GM18505 (cell line): ENCODE results near the gene KAZN.

Experiments used
- ATAC-seq: cut with Tn5 transposase; IDR thresholded peaks from one replicate; pipeline ENCODE4 v1.9.1; 2021; ENCODE audit not compliant: unreplicated experiment
- POLR2A ChIP-seq: IDR thresholded peaks from 4 replicates; pipeline ENCODE4 v1.6.1; 2011; ENCODE audit warnings: borderline replicate concordance; ENCODE audit not compliant: insufficient read depth, insufficient read length; ENCODE audit errors: extremely low read depth

The KAZN gene

GRCh38 chr1:15096293-15096692 is 497.8 kb downstream of the KAZN start:
- no peak for ATAC-seq
- no peak for TF ChIP-seq POLR2A

GRCh38 chr1:15098176-15099125 is 500.0 kb downstream of the KAZN start:
- no peak for TF ChIP-seq POLR2A
- ATAC-seq = no peak

GRCh38 chr1:15099441-15100120 is 501.1 kb downstream of the KAZN start:
- ATAC-seq = no peak

GRCh38 chr1:15100121-15100879 is 501.8 kb downstream of the KAZN start:
- TF ChIP-seq POLR2A = no peak
- no peak for ATAC-seq

More at GRCh38 chr1:15099441-15100120, 501.1 kb downstream of the KAZN start:
- TF ChIP-seq POLR2A = no peak

GRCh38 chr1:15100880-15101760 is 502.6 kb downstream of the KAZN start:
- ATAC-seq = no peak
- no peak for TF ChIP-seq POLR2A

- ATAC-seq = no peak
- TF ChIP-seq POLR2A = no peak
Measured at GRCh38 chr1:15101801-15102200, 503.3 kb downstream of the KAZN start.

- no peak for ATAC-seq
- no peak for TF ChIP-seq POLR2A
Measured at GRCh38 chr1:15102646-15103045, 504.2 kb downstream of the KAZN start.

GRCh38 chr1:15103211-15103610 is 504.7 kb downstream of the KAZN start:
- no peak for ATAC-seq

GRCh38 chr1:15103906-15104305 is 505.4 kb downstream of the KAZN start:
- TF ChIP-seq POLR2A = no peak
- no peak for ATAC-seq

More at GRCh38 chr1:15103211-15103610, 504.7 kb downstream of the KAZN start:
- TF ChIP-seq POLR2A = no peak

GRCh38 chr1:15104768-15105167 is 506.3 kb downstream of the KAZN start:
- no peak for TF ChIP-seq POLR2A
- no peak for ATAC-seq

- no peak for TF ChIP-seq POLR2A
- no peak for ATAC-seq
Measured at GRCh38 chr1:15106608-15107007, 508.1 kb downstream of the KAZN start.

GRCh38 chr1:15107058-15107687 is 508.7 kb downstream of the KAZN start:
- no peak for TF ChIP-seq POLR2A

More at GRCh38 chr1:15107058-15107687, 508.7 kb downstream of the KAZN start:
- ATAC-seq = no peak
